ENCODE measurements around the gene DCANP1. TPM values are rescaled to one million over a fixed set of nuclear protein-coding genes. Genes with fewer than 3 reads are reported as not detected.

DCANP1 gene
- total RNA-seq, 2 donors from 2014 or later, result not detected

- intact Hi-C loops (cut with DNase I), result no loop called here
Measured at GRCh38 chr5:135443161-135443960, 3.8 kb downstream of the DCANP1 start.

GRCh38 chr5:135442431-135443160 lies 4.6 kb downstream of the DCANP1 start:
- H3K27me3 ChIP-seq, result no peaks in the 10 kb centered on the region
- H3K9ac ChIP-seq (ENCODE audit: low read depth in 2 of 2, low read length in 2 of 2), result no peak overlapping the region
- H3K4me1 ChIP-seq, result no peaks in the 10 kb centered on the region
- no peak for TF ChIP-seq CTCF (IDR thresholded peaks at IDR 0.05)
- no peaks in the 10 kb centered on the region for H3K36me3 ChIP-seq
- H3K4me3 ChIP-seq, result no peak overlapping the region
- no peak overlapping the region for H3K27ac ChIP-seq
- H3K9me3 ChIP-seq, result no peaks in the 10 kb centered on the region
- DNase-seq, result no peak
- intact Hi-C loops (cut with DNase I), result no loop called here

More at GRCh38 chr5:135443161-135443960, 3.8 kb downstream of the DCANP1 start:
- Histone ChIP-seq H3K4me3 (no peak overlapping the region), H3K9ac (ENCODE audit: low read depth in 2 of 2, low read length in 2 of 2) (no peak overlapping the region), H3K9me3 (no peaks in the 10 kb centered on the region), H3K27ac (no peak overlapping the region), H3K36me3 (no peaks in the 10 kb centered on the region), H3K27me3 (no peaks in the 10 kb centered on the region), H3K4me1 (no peaks in the 10 kb centered on the region)
- DNase-seq, result peak; percentile 11
- TF ChIP-seq CTCF (IDR thresholded peaks at IDR 0.05), result no peak

- no peak overlapping the region for H3K27ac ChIP-seq
- H3K9ac ChIP-seq (ENCODE audit: low read depth in 2 of 2, low read length in 2 of 2), result no peak overlapping the region
- no peaks in the 10 kb centered on the region for H3K4me1 ChIP-seq
- intact Hi-C loops (cut with DNase I), result no loop called here
- H3K36me3 ChIP-seq, result no peaks in the 10 kb centered on the region
- TF ChIP-seq CTCF (IDR thresholded peaks at IDR 0.05), result no peak
- no peaks in the 10 kb centered on the region for H3K9me3 ChIP-seq
- no peak overlapping the region for H3K4me3 ChIP-seq
- no peaks in the 10 kb centered on the region for H3K27me3 ChIP-seq
- DNase-seq, result no peak
Measured at GRCh38 chr5:135441919-135442318, 5.2 kb downstream of the DCANP1 start.

- no peaks in the 10 kb centered on the region for H3K36me3 ChIP-seq
- H3K9ac ChIP-seq (ENCODE audit: low read depth in 2 of 2, low read length in 2 of 2), result no peak overlapping the region
- no peak overlapping the region for H3K27ac ChIP-seq
- DNase-seq, result peak; percentile 19
- intact Hi-C loops (cut with DNase I), result no loop called here
- no peaks in the 10 kb centered on the region for H3K4me1 ChIP-seq
- H3K27me3 ChIP-seq, result no peaks in the 10 kb centered on the region
- TF ChIP-seq CTCF (IDR thresholded peaks at IDR 0.05), result no peak
- no peak overlapping the region for H3K4me3 ChIP-seq
- no peaks in the 10 kb centered on the region for H3K9me3 ChIP-seq
Measured at GRCh38 chr5:135441350-135441831, 5.8 kb downstream of the DCANP1 start.

- Histone ChIP-seq H3K9ac (ENCODE audit: low read depth in 2 of 2, low read length in 2 of 2) (no peak overlapping the region), H3K27ac (no peak overlapping the region), H3K9me3 (no peaks in the 10 kb centered on the region), H3K4me1 (no peaks in the 10 kb centered on the region), H3K36me3 (no peaks in the 10 kb centered on the region), H3K27me3 (no peaks in the 10 kb centered on the region), H3K4me3 (no peak overlapping the region)
- no peak for TF ChIP-seq CTCF (IDR thresholded peaks at IDR 0.05)
- intact Hi-C loops (cut with DNase I), result no loop called here
- no peak for DNase-seq
Measured at GRCh38 chr5:135440916-135441315, 6.2 kb downstream of the DCANP1 start.

Data from colonic mucosa (tissue), 4 donors.